ENCODE results near the gene MBD3L5. TPM values are rescaled to one million over a fixed set of nuclear protein-coding genes. Genes with fewer than 3 reads are reported as not detected.
A peak's percentile ranks its signal among the peaks of the same experiment; 100 is the strongest.

MBD3L5 gene
- total and polyA plus RNA-seq, 9 of the 15 experiments (the other 6 are each of a cell fraction or from before 2014, with no cell fraction given) = not detected

DNA sequence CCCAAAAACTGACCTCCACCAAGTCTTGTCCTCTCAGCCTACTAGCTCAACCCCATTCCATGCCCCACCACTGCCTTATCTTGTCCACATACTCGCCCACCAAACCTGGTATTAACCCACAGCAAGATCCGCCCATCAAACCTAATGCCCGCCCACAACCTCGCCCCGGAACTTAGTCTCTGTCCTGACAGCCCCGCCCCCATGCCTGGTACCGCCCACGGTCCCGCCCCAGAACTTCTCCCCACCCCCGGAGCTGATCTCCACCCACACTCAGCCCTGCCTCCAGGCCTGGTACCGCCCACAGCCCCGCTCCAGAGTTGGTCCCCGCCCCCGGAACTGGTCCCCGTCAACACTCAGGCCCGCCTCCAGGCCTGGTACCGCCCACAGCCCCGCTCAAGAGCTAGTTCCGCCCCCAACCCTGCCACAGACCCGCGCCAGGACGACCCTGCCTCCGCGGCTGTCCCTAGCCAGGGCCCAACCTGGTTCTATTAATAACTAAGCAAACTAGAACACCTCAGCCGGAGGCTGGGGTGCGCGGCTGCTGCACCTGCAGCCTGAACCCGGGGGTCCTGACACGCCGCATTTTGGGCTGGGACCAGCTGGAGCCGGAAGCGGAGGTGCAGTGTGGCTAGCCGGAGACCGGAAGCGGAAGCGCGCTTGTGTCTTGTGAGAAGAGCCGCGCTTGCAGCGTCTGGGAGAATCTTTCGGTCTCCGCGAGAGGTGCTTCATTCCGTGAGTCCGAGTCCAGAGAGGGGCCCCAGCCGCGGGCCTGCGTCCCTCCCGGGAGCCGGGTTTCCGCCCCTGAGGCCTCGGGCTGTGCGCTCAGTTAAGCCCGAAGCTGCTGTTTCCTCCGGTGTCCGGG, 38.9 kb downstream of the MBD3L5 start, which contains the start of gene ZNF557 (continued):
- TF ChIP-seq, protein P1, sequence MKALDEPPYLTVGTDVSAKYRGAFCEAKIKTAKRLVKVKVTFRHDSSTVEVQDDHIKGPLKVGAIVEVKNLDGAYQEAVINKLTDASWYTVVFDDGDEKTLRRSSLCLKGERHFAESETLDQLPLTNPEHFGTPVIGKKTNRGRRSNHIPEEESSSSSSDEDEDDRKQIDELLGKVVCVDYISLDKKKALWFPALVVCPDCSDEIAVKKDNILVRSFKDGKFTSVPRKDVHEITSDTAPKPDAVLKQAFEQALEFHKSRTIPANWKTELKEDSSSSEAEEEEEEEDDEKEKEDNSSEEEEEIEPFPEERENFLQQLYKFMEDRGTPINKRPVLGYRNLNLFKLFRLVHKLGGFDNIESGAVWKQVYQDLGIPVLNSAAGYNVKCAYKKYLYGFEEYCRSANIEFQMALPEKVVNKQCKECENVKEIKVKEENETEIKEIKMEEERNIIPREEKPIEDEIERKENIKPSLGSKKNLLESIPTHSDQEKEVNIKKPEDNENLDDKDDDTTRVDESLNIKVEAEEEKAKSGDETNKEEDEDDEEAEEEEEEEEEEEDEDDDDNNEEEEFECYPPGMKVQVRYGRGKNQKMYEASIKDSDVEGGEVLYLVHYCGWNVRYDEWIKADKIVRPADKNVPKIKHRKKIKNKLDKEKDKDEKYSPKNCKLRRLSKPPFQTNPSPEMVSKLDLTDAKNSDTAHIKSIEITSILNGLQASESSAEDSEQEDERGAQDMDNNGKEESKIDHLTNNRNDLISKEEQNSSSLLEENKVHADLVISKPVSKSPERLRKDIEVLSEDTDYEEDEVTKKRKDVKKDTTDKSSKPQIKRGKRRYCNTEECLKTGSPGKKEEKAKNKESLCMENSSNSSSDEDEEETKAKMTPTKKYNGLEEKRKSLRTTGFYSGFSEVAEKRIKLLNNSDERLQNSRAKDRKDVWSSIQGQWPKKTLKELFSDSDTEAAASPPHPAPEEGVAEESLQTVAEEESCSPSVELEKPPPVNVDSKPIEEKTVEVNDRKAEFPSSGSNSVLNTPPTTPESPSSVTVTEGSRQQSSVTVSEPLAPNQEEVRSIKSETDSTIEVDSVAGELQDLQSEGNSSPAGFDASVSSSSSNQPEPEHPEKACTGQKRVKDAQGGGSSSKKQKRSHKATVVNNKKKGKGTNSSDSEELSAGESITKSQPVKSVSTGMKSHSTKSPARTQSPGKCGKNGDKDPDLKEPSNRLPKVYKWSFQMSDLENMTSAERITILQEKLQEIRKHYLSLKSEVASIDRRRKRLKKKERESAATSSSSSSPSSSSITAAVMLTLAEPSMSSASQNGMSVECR (CRISPR knock-in tag; IDR thresholded peaks at IDR 0.05) = peak; percentile 70
- TF ChIP-seq LARP7 (IDR thresholded peaks at IDR 0.05) (no peak), ETV5 (CRISPR knock-in tag; IDR thresholded peaks at IDR 0.05; ENCODE audit: low read depth) (peak; percentile 71), ZNF507 (tag; conservative IDR thresholded peaks at IDR 0.05) (no peak), ESRRA (IDR thresholded peaks at IDR 0.05; ENCODE audit: borderline replicate concordance, low read depth) (peak; percentile 67; the same call in 1 of the 2 replicates), PTRF (tag; IDR thresholded peaks at IDR 0.05) (no peak), ZNF780A (CRISPR knock-in tag; IDR thresholded peaks at IDR 0.05) (no peak), PML (IDR thresholded peaks at IDR 0.05; ENCODE audit: low read length) (peak; percentile 73; the same call in 1 of the 2 replicates), RBM39 (optimal IDR thresholded peaks at IDR 0.05; ENCODE audit: low read depth, low read length) (no peak), STAG1 (CRISPR knock-in tag; IDR thresholded peaks at IDR 0.05; ENCODE audit: borderline replicate concordance) (no peak)
- TF ChIP-seq, protein P2, sequence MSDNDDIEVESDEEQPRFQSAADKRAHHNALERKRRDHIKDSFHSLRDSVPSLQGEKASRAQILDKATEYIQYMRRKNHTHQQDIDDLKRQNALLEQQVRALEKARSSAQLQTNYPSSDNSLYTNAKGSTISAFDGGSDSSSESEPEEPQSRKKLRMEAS (CRISPR knock-in tag; IDR thresholded peaks at IDR 0.05) = peak; percentile 42; the same call in 1 of the 2 replicates
- TF ChIP-seq, protein P3, sequence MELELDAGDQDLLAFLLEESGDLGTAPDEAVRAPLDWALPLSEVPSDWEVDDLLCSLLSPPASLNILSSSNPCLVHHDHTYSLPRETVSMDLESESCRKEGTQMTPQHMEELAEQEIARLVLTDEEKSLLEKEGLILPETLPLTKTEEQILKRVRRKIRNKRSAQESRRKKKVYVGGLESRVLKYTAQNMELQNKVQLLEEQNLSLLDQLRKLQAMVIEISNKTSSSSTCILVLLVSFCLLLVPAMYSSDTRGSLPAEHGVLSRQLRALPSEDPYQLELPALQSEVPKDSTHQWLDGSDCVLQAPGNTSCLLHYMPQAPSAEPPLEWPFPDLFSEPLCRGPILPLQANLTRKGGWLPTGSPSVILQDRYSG (tag; conservative IDR thresholded peaks at IDR 0.05; ENCODE audit: low read depth) = no peak
- TF ChIP-seq, protein P4, sequence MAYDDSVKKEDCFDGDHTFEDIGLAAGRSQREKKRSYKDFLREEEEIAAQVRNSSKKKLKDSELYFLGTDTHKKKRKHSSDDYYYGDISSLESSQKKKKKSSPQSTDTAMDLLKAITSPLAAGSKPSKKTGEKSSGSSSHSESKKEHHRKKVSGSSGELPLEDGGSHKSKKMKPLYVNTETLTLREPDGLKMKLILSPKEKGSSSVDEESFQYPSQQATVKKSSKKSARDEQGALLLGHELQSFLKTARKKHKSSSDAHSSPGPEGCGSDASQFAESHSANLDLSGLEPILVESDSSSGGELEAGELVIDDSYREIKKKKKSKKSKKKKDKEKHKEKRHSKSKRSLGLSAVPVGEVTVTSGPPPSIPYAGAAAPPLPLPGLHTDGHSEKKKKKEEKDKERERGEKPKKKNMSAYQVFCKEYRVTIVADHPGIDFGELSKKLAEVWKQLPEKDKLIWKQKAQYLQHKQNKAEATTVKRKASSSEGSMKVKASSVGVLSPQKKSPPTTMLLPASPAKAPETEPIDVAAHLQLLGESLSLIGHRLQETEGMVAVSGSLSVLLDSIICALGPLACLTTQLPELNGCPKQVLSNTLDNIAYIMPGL (CRISPR knock-in tag; IDR thresholded peaks at IDR 0.05) = no peak
- TF ChIP-seq, protein P5, sequence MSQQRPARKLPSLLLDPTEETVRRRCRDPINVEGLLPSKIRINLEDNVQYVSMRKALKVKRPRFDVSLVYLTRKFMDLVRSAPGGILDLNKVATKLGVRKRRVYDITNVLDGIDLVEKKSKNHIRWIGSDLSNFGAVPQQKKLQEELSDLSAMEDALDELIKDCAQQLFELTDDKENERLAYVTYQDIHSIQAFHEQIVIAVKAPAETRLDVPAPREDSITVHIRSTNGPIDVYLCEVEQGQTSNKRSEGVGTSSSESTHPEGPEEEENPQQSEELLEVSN (IDR thresholded peaks at IDR 0.05; ENCODE audit: borderline replicate concordance in 1 of 2, extremely low read depth in 1 of 2, insufficient read depth in 1 of 2, insufficient read length in 1 of 2, low read depth in 1 of 2, low read length in 1 of 2, poor library complexity in 1 of 2, severe bottlenecking in 1 of 2) = peak in 1 of 2 experiments; percentile 31
- TF ChIP-seq, protein P6, sequence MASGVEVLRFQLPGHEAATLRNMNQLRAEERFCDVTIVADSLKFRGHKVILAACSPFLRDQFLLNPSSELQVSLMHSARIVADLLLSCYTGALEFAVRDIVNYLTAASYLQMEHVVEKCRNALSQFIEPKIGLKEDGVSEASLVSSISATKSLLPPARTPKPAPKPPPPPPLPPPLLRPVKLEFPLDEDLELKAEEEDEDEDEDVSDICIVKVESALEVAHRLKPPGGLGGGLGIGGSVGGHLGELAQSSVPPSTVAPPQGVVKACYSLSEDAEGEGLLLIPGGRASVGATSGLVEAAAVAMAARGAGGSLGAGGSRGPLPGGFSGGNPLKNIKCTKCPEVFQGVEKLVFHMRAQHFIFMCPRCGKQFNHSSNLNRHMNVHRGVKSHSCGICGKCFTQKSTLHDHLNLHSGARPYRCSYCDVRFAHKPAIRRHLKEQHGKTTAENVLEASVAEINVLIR (CRISPR knock-in tag; IDR thresholded peaks at IDR 0.05) = no peak

Measured in K562 (cell line).